PFSK-1 (cell line): ENCODE measurements around the gene GTPBP6.

Source experiments
- FOXP2 ChIP-seq: optimal IDR thresholded peaks from 2 replicates; pipeline ENCODE3; 2011; ENCODE audit warnings: borderline replicate concordance, control low read depth, inconsistent platforms; ENCODE audit not compliant: insufficient read depth; ENCODE audit errors: extremely low read length, extremely low read depth
- POLR2AphosphoS5 ChIP-seq: IDR thresholded peaks from 2 replicates; pipeline ENCODE4 v1.6.1; 2012; ENCODE audit warnings: low read depth, mild to moderate bottlenecking, control low read depth, low read length, moderate library complexity
- TAF1 ChIP-seq: IDR thresholded peaks from 2 replicates; pipeline ENCODE4 v1.6.1; 2012; ENCODE audit warnings: low read length, control low read depth, borderline replicate concordance; ENCODE audit not compliant: insufficient read depth
- TF ChIP-seq, protein P1 (sequence below), 2 experiments: IDR thresholded peaks; 2 replicates each; pipeline versions ENCODE4 v1.6.1 to v1.8.0; 2011 to 2012; ENCODE audit warnings: low read depth in 2 of 2, low read length in 2 of 2, control low read depth in 1 of 2, inconsistent platforms in 1 of 2, mild to moderate bottlenecking in 1 of 2, moderate library complexity in 1 of 2; ENCODE audit not compliant: insufficient read depth in 1 of 2

DNA sequence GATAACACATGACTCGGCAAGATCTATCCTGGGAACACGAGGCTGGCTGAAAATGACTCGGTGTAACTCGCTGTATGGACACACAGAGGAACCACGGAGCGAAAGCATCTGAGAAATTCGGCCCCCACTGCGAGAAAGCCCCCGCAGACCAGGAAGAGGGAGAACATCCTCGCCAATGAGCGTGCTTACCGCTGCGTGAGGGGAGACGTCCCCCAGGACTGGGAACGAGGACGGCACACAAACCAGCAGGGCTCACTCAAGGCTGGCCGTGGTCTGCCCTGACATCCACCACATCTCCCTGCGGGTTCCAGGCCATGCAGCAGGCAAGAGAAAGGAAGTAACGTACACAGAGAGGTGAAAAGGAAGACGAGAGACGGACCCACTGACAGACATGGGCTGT lies 17.6 kb upstream of the GTPBP6 start:
- no peak for TF ChIP-seq POLR2AphosphoS5
- no peak for TF ChIP-seq TAF1
- TF ChIP-seq FOXP2 = no peak
- TF ChIP-seq, protein P1, sequence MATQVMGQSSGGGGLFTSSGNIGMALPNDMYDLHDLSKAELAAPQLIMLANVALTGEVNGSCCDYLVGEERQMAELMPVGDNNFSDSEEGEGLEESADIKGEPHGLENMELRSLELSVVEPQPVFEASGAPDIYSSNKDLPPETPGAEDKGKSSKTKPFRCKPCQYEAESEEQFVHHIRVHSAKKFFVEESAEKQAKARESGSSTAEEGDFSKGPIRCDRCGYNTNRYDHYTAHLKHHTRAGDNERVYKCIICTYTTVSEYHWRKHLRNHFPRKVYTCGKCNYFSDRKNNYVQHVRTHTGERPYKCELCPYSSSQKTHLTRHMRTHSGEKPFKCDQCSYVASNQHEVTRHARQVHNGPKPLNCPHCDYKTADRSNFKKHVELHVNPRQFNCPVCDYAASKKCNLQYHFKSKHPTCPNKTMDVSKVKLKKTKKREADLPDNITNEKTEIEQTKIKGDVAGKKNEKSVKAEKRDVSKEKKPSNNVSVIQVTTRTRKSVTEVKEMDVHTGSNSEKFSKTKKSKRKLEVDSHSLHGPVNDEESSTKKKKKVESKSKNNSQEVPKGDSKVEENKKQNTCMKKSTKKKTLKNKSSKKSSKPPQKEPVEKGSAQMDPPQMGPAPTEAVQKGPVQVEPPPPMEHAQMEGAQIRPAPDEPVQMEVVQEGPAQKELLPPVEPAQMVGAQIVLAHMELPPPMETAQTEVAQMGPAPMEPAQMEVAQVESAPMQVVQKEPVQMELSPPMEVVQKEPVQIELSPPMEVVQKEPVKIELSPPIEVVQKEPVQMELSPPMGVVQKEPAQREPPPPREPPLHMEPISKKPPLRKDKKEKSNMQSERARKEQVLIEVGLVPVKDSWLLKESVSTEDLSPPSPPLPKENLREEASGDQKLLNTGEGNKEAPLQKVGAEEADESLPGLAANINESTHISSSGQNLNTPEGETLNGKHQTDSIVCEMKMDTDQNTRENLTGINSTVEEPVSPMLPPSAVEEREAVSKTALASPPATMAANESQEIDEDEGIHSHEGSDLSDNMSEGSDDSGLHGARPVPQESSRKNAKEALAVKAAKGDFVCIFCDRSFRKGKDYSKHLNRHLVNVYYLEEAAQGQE (IDR thresholded peaks at IDR 0.05; ENCODE audit: insufficient read depth in 1 of 2, low read depth in 2 of 2, low read length in 2 of 2) = no peak
